ENCODE results near the gene SRBD1.

SRBD1 gene

DNA sequence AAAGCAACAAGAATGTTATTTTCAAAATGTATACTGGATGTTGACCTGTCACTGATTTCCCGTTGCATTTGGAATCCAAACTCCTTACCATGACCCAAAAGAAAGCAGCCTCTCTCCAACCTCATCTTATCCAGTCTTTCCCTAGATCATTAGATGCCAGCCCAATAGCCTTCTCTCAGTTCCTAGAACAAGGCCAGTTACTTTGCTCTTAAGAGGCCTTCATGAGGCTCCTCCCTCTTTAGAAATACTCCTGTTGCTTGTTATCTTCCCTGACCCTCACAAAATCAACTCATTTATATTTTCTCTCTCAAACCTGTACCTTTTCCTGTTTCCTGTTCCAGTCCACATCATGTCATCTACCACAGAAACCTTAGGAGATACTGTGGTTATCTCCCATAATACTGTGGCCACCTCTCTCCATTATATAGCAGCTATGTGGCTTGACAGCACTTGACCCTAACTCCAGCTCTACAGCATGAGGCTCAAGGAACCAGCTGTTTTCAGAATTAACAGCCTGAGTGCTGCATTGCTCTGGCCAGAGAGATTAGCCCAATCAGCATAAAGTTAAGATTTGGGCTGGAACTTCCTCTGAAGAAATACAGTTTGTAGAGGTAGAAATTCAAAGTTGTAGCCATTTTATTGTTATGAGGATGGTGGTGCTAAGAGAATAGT, 22.8 kb downstream of the SRBD1 start:
- no peaks in the 10 kb centered on the region for H3K4me1 ChIP-seq (ENCODE audit: insufficient read depth, low read length)
- H3K27me3 ChIP-seq (ENCODE audit: control insufficient read depth in 1 of 2, insufficient read depth in 2 of 2, low read length in 2 of 2) = no peaks in the 10 kb centered on the region
- H3K36me3 ChIP-seq (ENCODE audit: insufficient read depth, low read length) = no peaks in the 10 kb centered on the region
- H3K27ac ChIP-seq (ENCODE audit: low read depth, low read length) = no peak overlapping the region
- no peaks in the 10 kb centered on the region for H3K9me3 ChIP-seq (ENCODE audit: low read length)
- no peak overlapping the region for H3K9ac ChIP-seq (ENCODE audit: low read length)
- no peak overlapping the region for H3K4me3 ChIP-seq (ENCODE audit: low read depth in 1 of 2, low read length in 2 of 2)

DNA sequence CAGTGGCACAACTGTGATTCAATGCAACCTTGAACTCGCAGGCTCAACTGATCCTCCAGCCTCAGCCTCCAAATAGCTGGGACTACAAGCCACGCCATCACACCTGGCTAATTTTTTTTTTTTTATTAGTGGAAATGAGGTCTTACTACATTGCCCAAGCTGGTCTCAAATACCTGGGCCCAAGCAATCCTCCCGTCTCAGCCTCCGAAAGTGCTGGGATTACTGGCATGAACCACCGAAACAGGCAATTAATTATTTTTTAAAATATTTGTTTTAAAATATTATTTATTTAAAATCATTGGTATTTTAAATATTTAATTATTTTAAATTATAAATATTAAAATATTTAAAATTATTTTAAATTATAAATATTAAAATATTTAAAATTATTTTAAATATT, 24.5 kb downstream of the SRBD1 start:
- Histone ChIP-seq H3K27ac (ENCODE audit: low read depth, low read length) (no peak overlapping the region), H3K36me3 (ENCODE audit: insufficient read depth, low read length) (no peaks in the 10 kb centered on the region), H3K27me3 (ENCODE audit: control insufficient read depth in 1 of 2, insufficient read depth in 2 of 2, low read length in 2 of 2) (no peaks in the 10 kb centered on the region), H3K9me3 (ENCODE audit: low read length) (no peaks in the 10 kb centered on the region), H3K9ac (ENCODE audit: low read length) (no peak overlapping the region), H3K4me3 (ENCODE audit: low read depth in 1 of 2, low read length in 2 of 2) (no peak overlapping the region), H3K4me1 (ENCODE audit: insufficient read depth, low read length) (no peaks in the 10 kb centered on the region)

DNA sequence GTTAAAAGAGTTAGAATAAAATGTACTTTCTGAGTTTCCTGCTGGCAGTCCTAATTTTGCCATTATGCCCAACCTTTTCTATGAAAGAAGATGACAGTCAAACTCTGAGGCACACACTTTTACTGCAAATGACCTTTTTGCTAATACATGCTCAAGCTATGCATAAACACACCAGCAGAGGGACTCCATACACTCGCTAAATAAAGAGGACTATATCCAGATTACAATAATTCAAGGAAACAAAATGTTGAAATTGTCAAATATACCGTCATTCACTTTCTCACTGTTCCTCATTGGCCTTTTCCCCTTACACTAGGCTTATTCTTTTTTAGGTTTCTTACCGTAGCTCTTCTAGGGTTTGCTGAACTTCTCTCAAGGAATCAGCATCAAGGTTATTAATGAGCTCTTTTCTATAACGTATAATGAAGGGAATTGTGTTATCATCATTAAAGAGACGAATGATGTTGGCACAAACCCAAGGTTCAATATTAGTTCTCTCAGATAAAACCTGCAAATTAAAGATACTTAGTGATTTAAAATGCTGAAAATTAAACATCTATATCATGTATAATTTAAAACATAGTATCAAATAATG, 25.7 kb downstream of the SRBD1 start:
- no peaks in the 10 kb centered on the region for H3K27me3 ChIP-seq (ENCODE audit: control insufficient read depth in 1 of 2, insufficient read depth in 2 of 2, low read length in 2 of 2)
- no peaks in the 10 kb centered on the region for H3K4me1 ChIP-seq (ENCODE audit: insufficient read depth, low read length)
- no peak overlapping the region for H3K4me3 ChIP-seq (ENCODE audit: low read depth in 1 of 2, low read length in 2 of 2)
- no peak overlapping the region for H3K27ac ChIP-seq (ENCODE audit: low read depth, low read length)
- no peak overlapping the region for H3K9ac ChIP-seq (ENCODE audit: low read length)
- H3K9me3 ChIP-seq (ENCODE audit: low read length) = no peaks in the 10 kb centered on the region
- no peaks in the 10 kb centered on the region for H3K36me3 ChIP-seq (ENCODE audit: insufficient read depth, low read length)

DNA sequence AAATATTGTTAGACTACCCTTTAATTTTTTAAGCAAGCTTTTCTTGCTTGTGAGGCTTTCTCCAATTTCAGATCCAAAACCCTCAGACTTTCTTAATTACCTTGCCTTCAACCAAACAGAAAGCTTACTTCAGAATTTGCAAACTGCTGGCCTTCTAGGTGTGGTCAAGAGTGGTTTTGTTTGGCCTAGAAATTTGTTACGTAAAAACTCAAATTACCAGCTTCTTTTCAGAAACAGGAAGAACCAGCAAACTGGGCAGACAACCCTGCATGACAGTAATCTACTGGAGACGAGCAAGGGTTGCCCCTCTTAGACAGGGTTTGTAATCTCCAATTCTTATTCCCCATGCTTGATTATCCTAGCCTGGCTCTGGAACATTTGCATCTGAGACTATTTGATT, 27.1 kb downstream of the SRBD1 start:
- Histone ChIP-seq H3K4me1 (ENCODE audit: insufficient read depth, low read length) (no peaks in the 10 kb centered on the region), H3K27me3 (ENCODE audit: control insufficient read depth in 1 of 2, insufficient read depth in 2 of 2, low read length in 2 of 2) (no peaks in the 10 kb centered on the region), H3K4me3 (ENCODE audit: low read depth in 1 of 2, low read length in 2 of 2) (no peak overlapping the region), H3K9ac (ENCODE audit: low read length) (no peak overlapping the region), H3K27ac (ENCODE audit: low read depth, low read length) (no peak overlapping the region), H3K9me3 (ENCODE audit: low read length) (no peaks in the 10 kb centered on the region), H3K36me3 (ENCODE audit: insufficient read depth, low read length) (no peaks in the 10 kb centered on the region)

DNA sequence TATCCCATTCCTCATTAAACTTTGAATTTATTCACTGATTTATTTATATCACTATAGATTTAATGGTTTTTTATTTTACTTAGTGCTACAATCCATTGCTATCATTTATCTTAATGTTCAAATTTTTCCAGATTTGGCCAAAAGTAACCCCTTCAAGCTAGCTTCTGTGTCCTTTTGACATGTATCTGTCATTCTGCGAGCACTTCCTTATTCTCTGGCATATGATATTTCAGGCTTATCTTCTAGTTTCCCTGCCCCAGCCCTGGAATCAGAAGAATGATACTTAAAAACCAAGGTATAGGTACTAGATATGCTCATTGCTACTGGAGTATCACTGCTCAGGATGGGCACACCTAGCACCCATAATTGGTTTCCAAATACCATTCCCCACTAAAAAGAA, 28.5 kb downstream of the SRBD1 start:
- Histone ChIP-seq H3K4me1 (ENCODE audit: insufficient read depth, low read length) (no peaks in the 10 kb centered on the region), H3K9ac (ENCODE audit: low read length) (no peak overlapping the region), H3K9me3 (ENCODE audit: low read length) (no peaks in the 10 kb centered on the region), H3K27ac (ENCODE audit: low read depth, low read length) (no peak overlapping the region), H3K36me3 (ENCODE audit: insufficient read depth, low read length) (no peaks in the 10 kb centered on the region), H3K27me3 (ENCODE audit: control insufficient read depth in 1 of 2, insufficient read depth in 2 of 2, low read length in 2 of 2) (no peaks in the 10 kb centered on the region), H3K4me3 (ENCODE audit: low read depth in 1 of 2, low read length in 2 of 2) (no peak overlapping the region)

DNA sequence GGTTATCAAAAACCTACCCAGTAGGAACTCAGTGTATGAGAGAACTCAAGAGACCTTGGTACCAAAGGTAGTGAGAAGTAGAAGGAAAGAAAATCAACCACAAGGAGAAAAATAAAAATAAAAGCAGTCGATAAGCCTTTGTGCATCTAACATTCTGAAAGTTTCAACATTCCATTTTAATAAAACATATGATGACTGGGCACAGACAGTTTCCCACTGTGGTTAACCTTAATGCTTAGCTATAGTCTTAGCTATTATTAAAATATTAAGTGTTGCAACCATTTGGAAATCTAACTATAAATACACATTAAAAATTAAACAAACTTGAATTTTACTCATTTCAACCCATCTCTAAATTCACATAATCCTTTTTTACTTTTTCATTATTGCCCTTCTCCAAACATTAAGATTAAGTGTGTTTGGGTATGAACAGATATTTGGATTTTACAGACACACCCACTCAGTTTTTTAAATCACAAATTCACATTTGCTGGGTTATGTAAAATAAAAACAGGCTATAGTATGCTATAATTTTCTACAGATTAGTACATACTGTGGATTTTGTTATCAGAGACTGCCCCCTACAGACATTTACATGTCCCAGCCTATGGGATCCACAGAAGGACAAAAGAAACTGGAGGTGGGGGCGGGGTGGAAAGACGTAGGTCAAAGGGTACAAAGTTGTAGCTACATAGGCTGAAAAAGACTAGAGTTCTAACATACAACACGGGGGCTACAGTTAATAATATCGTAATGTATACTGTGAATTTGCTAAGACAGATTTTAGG, 32.8 kb downstream of the SRBD1 start:
- Histone ChIP-seq H3K27me3 (ENCODE audit: control insufficient read depth in 1 of 2, insufficient read depth in 2 of 2, low read length in 2 of 2) (no peaks in the 10 kb centered on the region), H3K4me1 (ENCODE audit: insufficient read depth, low read length) (no peaks in the 10 kb centered on the region), H3K4me3 (ENCODE audit: low read depth in 1 of 2, low read length in 2 of 2) (no peak overlapping the region), H3K9me3 (ENCODE audit: low read length) (no peaks in the 10 kb centered on the region), H3K27ac (ENCODE audit: low read depth, low read length) (no peak overlapping the region), H3K36me3 (ENCODE audit: insufficient read depth, low read length) (peaks cover 6% of the 10 kb centered on the region), H3K9ac (ENCODE audit: low read length) (no peak overlapping the region)

DNA sequence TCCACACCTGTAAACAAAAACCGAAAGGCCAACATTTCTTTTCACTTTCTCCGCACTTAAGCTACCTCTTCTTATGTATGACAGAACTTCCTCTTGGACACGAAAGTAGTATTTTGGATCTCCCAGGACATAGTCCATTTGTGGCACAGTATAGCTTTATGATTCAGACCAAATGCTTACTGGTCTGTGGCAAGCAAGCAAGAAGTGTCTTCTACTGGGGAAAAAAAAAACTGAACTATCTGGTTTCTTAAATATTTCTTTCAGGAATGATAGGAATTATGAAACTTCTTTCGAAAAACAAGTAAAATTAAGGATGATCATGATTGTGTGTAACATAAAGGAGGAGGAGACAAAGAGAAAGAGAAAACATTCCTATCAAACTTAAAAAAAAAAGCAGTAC, 33.6 kb downstream of the SRBD1 start:
- Histone ChIP-seq H3K27me3 (ENCODE audit: control insufficient read depth in 1 of 2, insufficient read depth in 2 of 2, low read length in 2 of 2) (no peaks in the 10 kb centered on the region), H3K27ac (ENCODE audit: low read depth, low read length) (no peak overlapping the region), H3K9me3 (ENCODE audit: low read length) (no peaks in the 10 kb centered on the region), H3K36me3 (ENCODE audit: insufficient read depth, low read length) (peaks cover 6% of the 10 kb centered on the region), H3K4me3 (ENCODE audit: low read depth in 1 of 2, low read length in 2 of 2) (no peak overlapping the region), H3K9ac (ENCODE audit: low read length) (no peak overlapping the region), H3K4me1 (ENCODE audit: insufficient read depth, low read length) (no peaks in the 10 kb centered on the region)

DNA sequence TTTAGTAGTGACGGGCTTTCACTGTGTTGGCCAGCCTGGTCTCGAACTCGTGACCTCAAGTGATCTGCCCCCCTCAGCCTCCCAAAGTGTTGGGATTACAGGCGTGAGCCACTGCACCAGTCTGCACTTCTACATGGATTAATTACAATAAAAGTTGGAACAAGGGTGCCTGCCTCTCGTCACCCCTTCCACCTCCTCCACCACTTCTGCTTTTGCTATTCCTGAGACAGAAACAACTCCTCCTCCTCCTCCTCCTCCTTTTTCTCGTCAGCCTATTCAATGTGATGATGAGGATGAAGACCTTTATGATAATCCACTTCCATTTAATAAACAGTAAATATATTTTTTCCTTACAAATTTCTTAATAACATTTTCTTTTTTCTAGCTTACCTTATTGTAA, 35.2 kb downstream of the SRBD1 start:
- no peaks in the 10 kb centered on the region for H3K9me3 ChIP-seq (ENCODE audit: low read length)
- H3K27ac ChIP-seq (ENCODE audit: low read depth, low read length) = no peak overlapping the region
- H3K36me3 ChIP-seq (ENCODE audit: insufficient read depth, low read length) = peaks cover 6% of the 10 kb centered on the region
- peaks cover 2% of the 10 kb centered on the region for H3K4me1 ChIP-seq (ENCODE audit: insufficient read depth, low read length)
- H3K27me3 ChIP-seq (ENCODE audit: control insufficient read depth in 1 of 2, insufficient read depth in 2 of 2, low read length in 2 of 2) = no peaks in the 10 kb centered on the region
- H3K4me3 ChIP-seq (ENCODE audit: low read depth in 1 of 2, low read length in 2 of 2) = no peak overlapping the region
- H3K9ac ChIP-seq (ENCODE audit: low read length) = no peak overlapping the region

DNA sequence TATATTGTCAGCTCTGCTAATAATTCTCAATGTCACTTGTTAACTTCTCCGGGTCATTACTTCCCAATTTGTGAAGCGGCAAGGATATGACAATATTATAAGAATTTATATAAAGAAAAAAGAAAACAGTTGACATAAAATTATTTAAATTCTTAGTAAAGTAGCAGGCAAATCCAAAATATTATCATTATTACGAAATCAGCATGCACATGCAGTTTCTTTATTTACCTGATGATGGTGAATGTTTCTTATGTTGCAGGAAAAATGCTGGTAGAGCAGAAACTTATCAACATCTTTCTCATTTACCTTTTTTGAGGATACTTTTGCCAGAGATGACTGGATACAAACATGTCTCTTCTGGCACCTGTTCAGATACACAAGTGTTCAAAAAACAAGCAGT, 38.1 kb downstream of the SRBD1 start:
- H3K9me3 ChIP-seq (ENCODE audit: low read length) = no peaks in the 10 kb centered on the region
- H3K4me1 ChIP-seq (ENCODE audit: insufficient read depth, low read length) = peaks cover 4% of the 10 kb centered on the region
- H3K36me3 ChIP-seq (ENCODE audit: insufficient read depth, low read length) = peaks cover 6% of the 10 kb centered on the region
- no peak overlapping the region for H3K4me3 ChIP-seq (ENCODE audit: low read depth in 1 of 2, low read length in 2 of 2)
- H3K27me3 ChIP-seq (ENCODE audit: control insufficient read depth in 1 of 2, insufficient read depth in 2 of 2, low read length in 2 of 2) = no peaks in the 10 kb centered on the region
- H3K27ac ChIP-seq (ENCODE audit: low read depth, low read length) = no peak overlapping the region
- H3K9ac ChIP-seq (ENCODE audit: low read length) = no peak overlapping the region

DNA sequence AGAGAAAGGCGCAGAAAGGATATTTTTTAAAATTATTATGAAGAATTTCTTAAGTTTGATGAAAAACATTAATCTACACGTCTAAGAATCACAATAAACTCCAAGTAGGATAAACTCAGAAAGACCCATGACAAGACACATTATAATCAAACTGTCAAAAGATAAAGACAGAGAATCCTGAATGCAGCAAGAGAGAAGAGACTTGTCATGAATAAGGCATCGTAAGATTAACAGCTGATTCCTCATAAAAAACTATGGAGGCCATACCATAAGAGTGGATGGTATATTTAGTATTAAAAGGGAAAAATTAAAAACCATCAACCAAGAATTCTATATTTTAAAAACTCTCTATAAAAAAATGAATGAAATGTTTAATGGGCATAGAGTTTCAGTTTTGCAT, 39.1 kb downstream of the SRBD1 start:
- H3K4me1 ChIP-seq (ENCODE audit: insufficient read depth, low read length) = peaks cover 4% of the 10 kb centered on the region
- H3K9ac ChIP-seq (ENCODE audit: low read length) = no peak overlapping the region
- no peaks in the 10 kb centered on the region for H3K27me3 ChIP-seq (ENCODE audit: control insufficient read depth in 1 of 2, insufficient read depth in 2 of 2, low read length in 2 of 2)
- peaks cover 6% of the 10 kb centered on the region for H3K36me3 ChIP-seq (ENCODE audit: insufficient read depth, low read length)
- no peak overlapping the region for H3K4me3 ChIP-seq (ENCODE audit: low read depth in 1 of 2, low read length in 2 of 2)
- H3K27ac ChIP-seq (ENCODE audit: low read depth, low read length) = no peak overlapping the region
- no peaks in the 10 kb centered on the region for H3K9me3 ChIP-seq (ENCODE audit: low read length)

DNA sequence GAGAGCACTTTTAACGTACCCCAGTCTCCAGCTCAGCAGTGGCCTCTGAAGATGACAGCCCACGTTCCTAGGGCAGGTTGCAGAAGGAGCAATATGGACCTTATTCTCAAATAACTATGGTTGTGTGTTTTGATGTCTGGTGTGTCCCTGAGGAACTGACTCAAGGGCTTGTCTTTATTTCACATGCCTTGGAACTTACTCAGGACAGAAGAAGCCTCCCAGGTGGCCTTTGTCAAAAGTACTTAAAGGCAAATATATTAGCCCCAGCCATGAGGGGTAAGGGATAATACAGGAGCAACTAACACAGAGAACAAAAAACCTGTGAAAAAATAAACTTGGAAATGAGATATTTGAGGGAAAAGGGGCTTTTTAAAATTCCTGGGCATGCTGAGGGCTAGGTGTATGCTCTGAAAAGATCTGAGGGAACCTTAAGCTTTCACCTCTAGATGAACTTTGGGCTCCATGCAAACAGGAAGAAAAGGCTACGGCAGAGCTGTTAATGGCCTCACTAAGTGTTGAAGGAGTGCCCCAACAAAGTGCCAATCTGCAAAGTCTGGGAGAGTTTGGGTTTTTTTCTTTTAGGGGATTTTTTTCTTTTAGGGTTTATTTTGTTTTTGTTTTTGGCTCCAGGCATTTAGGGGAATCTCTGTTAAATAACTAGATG, 40.3 kb downstream of the SRBD1 start:
- Histone ChIP-seq H3K4me3 (ENCODE audit: low read depth in 1 of 2, low read length in 2 of 2) (no peak overlapping the region), H3K36me3 (ENCODE audit: insufficient read depth, low read length) (peaks cover 6% of the 10 kb centered on the region), H3K27ac (ENCODE audit: low read depth, low read length) (no peak overlapping the region), H3K27me3 (ENCODE audit: control insufficient read depth in 1 of 2, insufficient read depth in 2 of 2, low read length in 2 of 2) (no peaks in the 10 kb centered on the region), H3K9me3 (ENCODE audit: low read length) (no peaks in the 10 kb centered on the region), H3K9ac (ENCODE audit: low read length) (no peak overlapping the region), H3K4me1 (ENCODE audit: insufficient read depth, low read length) (peaks cover 4% of the 10 kb centered on the region)
